Thyroid gland (tissue), 4 donors: Measurements from ENCODE around the gene COL24A1.

ENCODE experiments used
- CTCF ChIP-seq, 6 experiments: fragments of 200-600 bp in 3 of 6; fragments of 450-650 bp in 3 of 6; sonication (generic) in 3 of 6; IDR thresholded peaks; one replicate each; pipeline ENCODE4 v1.5.1; 2016 to 2019; ENCODE audit warnings: antibody characterized with exemption in 6 of 6, mild to moderate bottlenecking in 2 of 6, inconsistent platforms in 1 of 6, moderate library complexity in 1 of 6
- POLR2A ChIP-seq, 2 donors: fragments of 450-650 bp; IDR thresholded peaks; one replicate each; pipeline ENCODE4 v1.6.1; 2017; ENCODE audit warnings: antibody characterized with exemption in 2 of 2, mild to moderate bottlenecking in 2 of 2, moderate library complexity in 1 of 2

- TF ChIP-seq CTCF (IDR thresholded peaks at IDR 0.05), result no peak
- no peak for TF ChIP-seq POLR2A (IDR thresholded peaks at IDR 0.05)
Observed at GRCh38 chr1:85756864-85757263, 399.7 kb downstream of the COL24A1 start.
